ENCODE measurements around the gene IPP.

Gene IPP

DNA sequence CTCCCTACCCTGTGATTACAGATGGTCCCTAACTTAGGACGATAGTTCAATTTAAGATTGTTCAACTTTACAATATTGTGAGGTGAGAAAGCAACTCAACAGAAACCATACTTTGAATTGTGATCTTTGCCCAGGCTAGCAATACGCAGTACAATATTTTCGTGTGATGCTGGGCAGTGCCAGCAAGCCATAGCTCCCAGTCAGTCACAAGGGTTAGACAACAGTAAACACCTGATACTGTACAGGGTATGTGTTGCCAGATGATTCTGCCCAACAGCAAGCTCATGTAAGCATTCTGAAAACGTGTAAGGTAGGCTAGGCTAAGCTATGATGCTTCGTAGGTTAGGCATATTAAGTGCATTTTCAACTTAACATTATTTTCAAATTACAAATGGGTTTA, 76.0 kb downstream of the IPP start:
- in situ Hi-C loops (cut with MboI; ENCODE audit: low sequenced_read_pairs, unreplicated experiment), result no loop called here
- no peak for DNase-seq (ENCODE audit: low spot score)
- TF ChIP-seq, protein P1, sequence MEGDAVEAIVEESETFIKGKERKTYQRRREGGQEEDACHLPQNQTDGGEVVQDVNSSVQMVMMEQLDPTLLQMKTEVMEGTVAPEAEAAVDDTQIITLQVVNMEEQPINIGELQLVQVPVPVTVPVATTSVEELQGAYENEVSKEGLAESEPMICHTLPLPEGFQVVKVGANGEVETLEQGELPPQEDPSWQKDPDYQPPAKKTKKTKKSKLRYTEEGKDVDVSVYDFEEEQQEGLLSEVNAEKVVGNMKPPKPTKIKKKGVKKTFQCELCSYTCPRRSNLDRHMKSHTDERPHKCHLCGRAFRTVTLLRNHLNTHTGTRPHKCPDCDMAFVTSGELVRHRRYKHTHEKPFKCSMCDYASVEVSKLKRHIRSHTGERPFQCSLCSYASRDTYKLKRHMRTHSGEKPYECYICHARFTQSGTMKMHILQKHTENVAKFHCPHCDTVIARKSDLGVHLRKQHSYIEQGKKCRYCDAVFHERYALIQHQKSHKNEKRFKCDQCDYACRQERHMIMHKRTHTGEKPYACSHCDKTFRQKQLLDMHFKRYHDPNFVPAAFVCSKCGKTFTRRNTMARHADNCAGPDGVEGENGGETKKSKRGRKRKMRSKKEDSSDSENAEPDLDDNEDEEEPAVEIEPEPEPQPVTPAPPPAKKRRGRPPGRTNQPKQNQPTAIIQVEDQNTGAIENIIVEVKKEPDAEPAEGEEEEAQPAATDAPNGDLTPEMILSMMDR (IDR thresholded peaks at IDR 0.05; ENCODE audit: borderline replicate concordance, control extremely low read depth, extremely low read depth, insufficient read depth, missing control alignments), result no peak

DNA sequence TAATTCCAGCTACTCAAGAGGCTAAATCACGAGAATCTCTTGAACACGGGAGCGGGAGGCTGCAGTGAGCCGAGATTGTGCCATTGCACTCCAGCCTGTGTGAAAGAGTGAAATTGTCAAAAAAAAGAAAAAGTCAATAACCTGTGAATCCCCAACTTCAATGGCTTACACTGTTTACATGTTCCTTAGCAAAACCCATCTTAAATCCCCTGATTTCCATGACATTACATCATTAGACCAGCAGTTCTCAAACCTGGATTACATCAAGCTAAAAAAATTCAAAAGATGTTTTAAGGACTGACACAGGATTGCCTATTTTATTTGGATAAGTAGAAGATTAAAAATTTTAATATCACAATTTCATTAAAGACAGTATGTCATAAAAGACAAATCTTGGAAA, 76.5 kb downstream of the IPP start:
- TF ChIP-seq, protein P1 (IDR thresholded peaks at IDR 0.05; ENCODE audit: borderline replicate concordance, control extremely low read depth, extremely low read depth, insufficient read depth, missing control alignments), result no peak
- in situ Hi-C loops (cut with MboI; ENCODE audit: low sequenced_read_pairs, unreplicated experiment), result no loop called here
- DNase-seq (ENCODE audit: low spot score), result no peak

DNA sequence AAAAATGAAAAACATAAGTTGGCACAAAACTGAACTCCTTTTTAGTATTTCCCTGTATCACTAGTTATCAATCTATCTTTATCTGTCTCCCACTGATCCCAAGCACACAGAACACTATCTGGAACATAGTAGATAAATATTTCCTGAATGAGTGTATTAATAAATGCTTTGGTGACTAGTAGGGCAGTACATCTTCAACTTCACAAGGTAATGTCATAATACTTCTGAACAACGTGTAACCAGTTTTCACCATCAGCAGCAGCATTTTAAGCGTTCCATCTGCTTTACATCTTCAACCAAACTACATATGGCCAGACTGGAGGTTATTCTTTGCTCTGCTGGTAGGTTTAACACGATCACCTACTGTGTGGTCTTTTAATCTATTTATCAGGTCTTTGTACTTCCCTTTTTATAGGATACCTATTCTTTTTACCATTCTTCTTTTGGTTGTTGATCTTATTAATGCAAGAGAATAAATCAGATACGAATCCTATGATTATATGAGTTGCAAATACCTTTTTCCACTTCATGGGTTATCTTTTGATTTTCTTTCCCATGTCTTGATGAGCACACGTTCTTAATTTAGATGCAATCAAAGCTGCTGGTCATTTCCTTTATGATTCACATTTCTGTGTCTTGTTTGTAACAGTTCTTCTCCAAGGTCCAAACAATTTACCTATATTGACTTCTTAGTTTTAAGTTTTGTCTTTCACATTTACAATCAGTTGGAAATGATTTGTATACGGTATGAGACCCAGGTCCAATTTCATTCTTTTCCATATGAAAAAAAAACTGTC, 80.4 kb downstream of the IPP start:
- DNase-seq (ENCODE audit: low spot score), result no peak
- TF ChIP-seq, protein P1 (IDR thresholded peaks at IDR 0.05; ENCODE audit: borderline replicate concordance, control extremely low read depth, extremely low read depth, insufficient read depth, missing control alignments), result no peak
- in situ Hi-C loops (cut with MboI; ENCODE audit: low sequenced_read_pairs, unreplicated experiment), result no loop called here

DNA sequence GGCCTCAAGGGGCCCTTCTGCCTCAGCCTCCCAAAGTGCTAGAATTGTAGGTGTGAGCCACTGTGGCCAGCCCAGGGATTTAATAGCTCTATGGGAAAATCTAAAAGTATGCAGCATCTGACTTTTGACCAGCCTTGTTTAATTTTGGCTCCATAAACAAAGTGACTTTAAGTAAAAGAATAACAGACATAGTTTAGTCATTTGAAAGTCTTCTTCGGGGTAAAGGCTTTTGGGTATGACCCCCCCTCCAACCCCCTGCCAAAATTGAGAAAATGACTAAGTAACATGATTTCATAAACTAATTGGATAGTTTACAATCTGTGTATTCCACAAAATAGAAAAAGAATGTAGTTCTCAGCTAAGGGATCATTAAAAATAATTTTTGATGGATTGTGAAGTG, 81.1 kb downstream of the IPP start:
- in situ Hi-C loops (cut with MboI; ENCODE audit: low sequenced_read_pairs, unreplicated experiment), result no loop called here
- TF ChIP-seq, protein P1 (IDR thresholded peaks at IDR 0.05; ENCODE audit: borderline replicate concordance, control extremely low read depth, extremely low read depth, insufficient read depth, missing control alignments), result no peak
- no peak for DNase-seq (ENCODE audit: low spot score)

DNA sequence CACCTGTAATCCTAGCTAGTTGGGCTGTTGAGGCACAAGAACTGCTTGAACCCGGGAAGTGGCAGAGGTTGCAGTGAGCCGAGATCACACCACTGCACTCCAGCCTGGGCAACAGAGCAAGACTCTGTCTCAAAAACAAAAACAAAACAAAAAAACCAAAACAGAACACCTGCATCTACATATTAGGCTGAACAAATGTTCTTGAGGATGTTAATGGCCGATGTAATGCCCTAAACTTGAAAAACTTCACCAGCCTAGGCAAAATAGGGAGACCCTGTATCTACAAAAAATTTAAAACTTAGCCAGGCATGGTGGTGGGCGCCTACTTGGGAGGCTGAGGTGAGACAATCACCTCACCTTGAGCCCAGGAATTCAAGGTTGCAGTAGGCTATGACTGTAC, 81.9 kb downstream of the IPP start:
- in situ Hi-C loops (cut with MboI; ENCODE audit: low sequenced_read_pairs, unreplicated experiment), result no loop called here
- DNase-seq (ENCODE audit: low spot score), result no peak
- TF ChIP-seq, protein P1 (IDR thresholded peaks at IDR 0.05; ENCODE audit: borderline replicate concordance, control extremely low read depth, extremely low read depth, insufficient read depth, missing control alignments), result no peak

DNA sequence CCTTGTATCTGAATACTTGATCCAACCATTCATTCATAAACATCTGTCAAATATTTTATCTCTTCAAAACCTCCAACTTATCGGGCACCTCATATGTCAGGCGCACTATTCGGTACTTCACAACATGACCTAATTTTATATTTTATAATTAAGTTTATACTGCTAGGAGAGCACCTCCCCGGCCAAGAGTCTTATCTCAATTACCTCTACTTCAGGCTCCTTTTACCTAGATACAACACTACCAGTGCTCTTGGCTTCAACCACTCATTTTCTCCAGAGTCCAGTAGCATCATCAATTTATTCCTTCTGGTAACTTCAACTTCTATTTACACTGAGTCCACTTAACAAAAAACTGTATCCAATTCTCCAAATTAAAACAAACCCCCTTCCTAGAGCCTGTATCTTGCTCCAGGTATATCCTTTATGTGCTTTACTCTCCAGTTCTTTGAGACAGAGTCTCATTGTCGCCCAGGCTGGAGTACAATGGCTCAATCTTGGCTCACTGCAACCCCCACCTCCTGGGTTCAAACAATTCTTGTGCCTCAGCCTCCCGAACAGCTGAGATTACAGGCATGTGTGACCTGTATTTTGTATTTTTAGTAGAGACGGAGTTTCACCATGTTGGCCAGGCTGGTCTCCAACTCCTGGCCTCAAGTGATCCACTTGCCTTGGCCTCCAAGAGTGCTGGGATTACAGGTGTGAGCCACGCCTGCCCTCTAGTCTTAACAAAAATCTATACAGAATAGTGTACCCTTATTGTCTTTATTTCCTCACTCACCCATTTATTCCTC, 82.9 kb downstream of the IPP start:
- DNase-seq (ENCODE audit: low spot score), result no peak
- TF ChIP-seq, protein P1 (IDR thresholded peaks at IDR 0.05; ENCODE audit: borderline replicate concordance, control extremely low read depth, extremely low read depth, insufficient read depth, missing control alignments), result no peak
- in situ Hi-C loops (cut with MboI; ENCODE audit: low sequenced_read_pairs, unreplicated experiment), result no loop called here
